CD8-positive, alpha-beta memory T cell (primary cell): ENCODE data around the gene FKBP7. TPM values are rescaled to one million over a fixed set of nuclear protein-coding genes. Genes with fewer than 3 reads are reported as not detected.
A peak's percentile ranks its signal among the peaks of the same experiment; 100 is the strongest.
"Not testable (repeated sequence)": the region's sequence is repeated elsewhere in the genome, so short reads cannot be mapped to it uniquely, and the experiment has no call there.

Source experiments
- CTCF ChIA-PET: fragments of 350-600 bp; sonication (Branson Sonifier 250); formaldehyde crosslinking; loops from one replicate; lab custom pipeline; 2021; ENCODE audit warnings: antibody characterized with exemption; lab: Charles Lee
- POLR2A ChIA-PET: fragments of 350-600 bp; sonication (Branson Sonifier 250); formaldehyde crosslinking; loops from one replicate; lab custom pipeline; 2021; ENCODE audit warnings: antibody characterized with exemption; lab: Charles Lee
- DNase-seq, 5 donors: peaks; one replicate each; pipeline versions ENCODE4 v3.0.0 to v3.0.0-alpha.2; 2020 to 2022; ENCODE audit warnings: mixed read lengths in 1 of 5
- H3K27ac ChIP-seq: one replicate; pipeline ENCODE4 v1.7.0; 2013; ENCODE audit warnings: low read depth, mild to moderate bottlenecking, low read length, moderate library complexity
- H3K27me3 ChIP-seq: 2 replicates; pipeline ENCODE4 v1.7.0; 2013; ENCODE audit warnings: low read length, mild to moderate bottlenecking; ENCODE audit not compliant: insufficient read depth, poor library complexity, severe bottlenecking
- H3K36me3 ChIP-seq: 2 replicates; pipeline ENCODE4 v1.7.0; 2013; ENCODE audit warnings: mild to moderate bottlenecking, low read length, moderate library complexity; ENCODE audit not compliant: insufficient read depth
- H3K4me1 ChIP-seq: 2 replicates; pipeline ENCODE4 v1.7.0; 2013; ENCODE audit warnings: mild to moderate bottlenecking, low read length, moderate library complexity; ENCODE audit not compliant: insufficient read depth
- H3K4me3 ChIP-seq: 2 replicates; pipeline ENCODE4 v1.7.0; 2013; ENCODE audit warnings: mild to moderate bottlenecking, low read length
- H3K9me3 ChIP-seq: 2 replicates; pipeline ENCODE4 v1.7.0; 2013; ENCODE audit warnings: mild to moderate bottlenecking, low read length
- H3K27ac Mint-ChIP-seq, 8 donors: one replicate each; pipeline ENCODE4 v1.8.0; 2020 to 2021; ENCODE audit warnings: mixed read lengths in 8 of 8, mild to moderate bottlenecking in 6 of 8, inconsistent platforms in 3 of 8, moderate library complexity in 3 of 8
- H3K27me3 Mint-ChIP-seq, 2 donors: one replicate each; pipeline ENCODE4 v1.8.0; 2020 to 2021; ENCODE audit warnings: mixed read lengths in 2 of 2, mild to moderate bottlenecking in 1 of 2, moderate library complexity in 1 of 2
- H3K36me3 Mint-ChIP-seq, 3 donors: one replicate each; pipeline ENCODE4 v1.8.0; 2020 to 2021; ENCODE audit warnings: mixed read lengths in 3 of 3, inconsistent platforms in 1 of 3, mild to moderate bottlenecking in 1 of 3
- H3K4me1 Mint-ChIP-seq, 3 donors: one replicate each; pipeline ENCODE4 v1.8.0; 2020 to 2021; ENCODE audit warnings: mixed read lengths in 3 of 3, inconsistent platforms in 1 of 3, mild to moderate bottlenecking in 1 of 3
- H3K4me3 Mint-ChIP-seq, 7 donors: one replicate each; pipeline ENCODE4 v1.8.0; 2020 to 2021; ENCODE audit warnings: mixed read lengths in 7 of 7, mild to moderate bottlenecking in 6 of 7, moderate library complexity in 4 of 7, inconsistent platforms in 2 of 7
- H3K9me3 Mint-ChIP-seq, 5 donors: one replicate each; pipeline ENCODE4 v1.8.0; 2020 to 2022; ENCODE audit warnings: mixed read lengths in 5 of 5, mild to moderate bottlenecking in 3 of 5, moderate library complexity in 2 of 5, inconsistent platforms in 1 of 5
- polyA plus RNA-seq: library from polyadenylated mRNA; unstranded; fragments of 300-500 nt; fragmentation: Illumina TruSeq; gene quantifications from one replicate; pipeline ENCODE4 v1.2.3, GENCODE V29; 2021
- total RNA-seq, 2 experiments: library from RNA; stranded (reverse); gene quantifications; one replicate each; pipeline ENCODE4 v1.2.3, GENCODE V29; 2021

Gene FKBP7
- total and polyA plus RNA-seq, 3 experiments from 2014 or later = 3.1 to 3.8 (median 3.4) TPM

DNA sequence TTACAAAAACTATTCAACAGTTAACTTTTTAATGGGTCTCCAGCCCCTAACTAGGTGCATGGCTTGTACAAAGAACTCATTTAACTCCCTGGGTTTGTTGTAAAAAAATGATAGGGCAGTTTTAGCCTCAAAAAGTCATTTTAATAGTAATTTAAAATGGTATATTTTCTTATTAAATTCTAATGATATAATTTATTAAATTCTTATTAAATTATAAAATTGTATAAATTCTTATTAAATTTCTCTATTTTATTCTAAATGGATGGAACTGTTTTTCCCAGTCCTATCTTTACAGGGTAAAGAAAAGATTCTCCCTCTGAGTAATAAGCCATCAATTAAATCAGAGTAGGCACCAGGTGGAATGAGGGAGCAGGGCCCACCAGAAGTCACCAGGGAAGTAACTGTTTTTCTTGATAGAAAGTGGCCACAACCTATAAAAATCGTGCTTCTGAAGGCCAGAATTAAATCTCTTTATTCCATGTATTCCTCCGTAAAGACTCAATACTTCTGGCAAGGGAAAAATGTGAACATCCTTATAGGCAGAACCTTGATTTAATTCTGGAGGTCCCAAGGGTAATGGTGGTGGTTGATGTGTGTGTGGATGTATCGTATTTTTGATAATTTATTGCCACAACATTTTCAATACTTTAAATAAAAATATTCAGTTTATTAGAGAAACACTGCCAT is 814 bp downstream of the FKBP7 start:
- H3K9me3 Mint-ChIP-seq = no peaks in the 10 kb centered on the region

GRCh38 chr2:178476477-178476876 is 1.9 kb downstream of the FKBP7 start:
- H3K36me3 ChIP-seq = no peaks in the 10 kb centered on the region

More for the DNA sequence above, 814 bp downstream of the FKBP7 start:
- Histone ChIP-seq H3K27me3 (no peaks in the 10 kb centered on the region), H3K36me3 (no peaks in the 10 kb centered on the region), H3K27ac (peak overlapping the region; percentile 93), H3K4me3 (peak overlapping the region; percentile 98), H3K4me1 (peaks cover 27% of the 10 kb centered on the region), H3K9me3 (no peaks in the 10 kb centered on the region)
- Mint-ChIP-seq H3K36me3 (peaks cover 0 to 15% (median 0%) of the 10 kb centered on the region in 3 donors), H3K27ac (peak overlapping the region; percentile 63 to 100 (median 98)), H3K4me1 (peaks cover 33 to 45% (median 37%) of the 10 kb centered on the region in 3 donors), H3K4me3 (peak overlapping the region; percentile 92 to 99 (median 98)), H3K27me3 (no peaks in the 10 kb centered on the region)
- no peak for DNase-seq
- ChIA-PET CTCF (interaction anchor here (0.6 kb wide), 1 partner anchor 17 kb away, joined by 3 read pairs; no protein-coding TSS in a partner anchor), POLR2A (no interaction called here)

GRCh38 chr2:178474560-178474959 is 3.8 kb downstream of the FKBP7 start:
- CTCF ChIA-PET = no interaction called here
- POLR2A ChIA-PET = no interaction called here
- peak overlapping the region in 1 of 8 donors; percentile 33 for H3K27ac Mint-ChIP-seq
- no peaks in the 10 kb centered on the region for H3K9me3 Mint-ChIP-seq
- peaks cover 14 to 21% (median 14%) of the 10 kb centered on the region in 3 donors for H3K4me1 Mint-ChIP-seq
- H3K4me3 Mint-ChIP-seq = no peak overlapping the region
- Histone ChIP-seq H3K27me3 (no peaks in the 10 kb centered on the region), H3K9me3 (no peaks in the 10 kb centered on the region), H3K27ac (no peak overlapping the region), H3K4me3 (no peak overlapping the region), H3K4me1 (peaks cover 5% of the 10 kb centered on the region), H3K36me3 (no peaks in the 10 kb centered on the region)
- H3K36me3 Mint-ChIP-seq = peaks cover 0 to 10% (median 0%) of the 10 kb centered on the region in 3 donors
- no peaks in the 10 kb centered on the region for H3K27me3 Mint-ChIP-seq
- DNase-seq = no peak

More at GRCh38 chr2:178476477-178476876, 1.9 kb downstream of the FKBP7 start:
- peaks cover 22 to 33% (median 26%) of the 10 kb centered on the region in 3 donors for H3K4me1 Mint-ChIP-seq
- no peaks in the 10 kb centered on the region for H3K9me3 Mint-ChIP-seq
- CTCF ChIA-PET = no interaction called here
- H3K27me3 Mint-ChIP-seq = no peaks in the 10 kb centered on the region
- Histone ChIP-seq H3K4me1 (peaks cover 16% of the 10 kb centered on the region), H3K4me3 (no peak overlapping the region), H3K27ac (no peak overlapping the region), H3K27me3 (no peaks in the 10 kb centered on the region), H3K9me3 (no peaks in the 10 kb centered on the region)
- H3K4me3 Mint-ChIP-seq = no peak overlapping the region
- peak overlapping the region in 3 of 8 donors; percentile 14 to 46 (median 32) for H3K27ac Mint-ChIP-seq
- POLR2A ChIA-PET = interaction anchor here (1.2 kb wide), 1 partner anchor 25 kb away, joined by 5 read pairs; the partner anchor contains the start of genes PJVK and PRKRA
- peaks cover 0 to 15% (median 0%) of the 10 kb centered on the region in 3 donors for H3K36me3 Mint-ChIP-seq
- no peak for DNase-seq

GRCh38 chr2:178473931-178474330 is 4.5 kb downstream of the FKBP7 start:
- ChIA-PET POLR2A (no interaction called here), CTCF (no interaction called here)
- H3K27me3 Mint-ChIP-seq = no peaks in the 10 kb centered on the region

GRCh38 chr2:178473373-178473772 is 5.0 kb downstream of the FKBP7 start:
- no peaks in the 10 kb centered on the region for H3K27me3 ChIP-seq
- H3K9me3 Mint-ChIP-seq = no peaks in the 10 kb centered on the region
- H3K4me3 Mint-ChIP-seq = peak overlapping the region in 1 of 7 donors; percentile 5
- no peak overlapping the region for H3K4me3 ChIP-seq
- peaks cover 0 to 2% (median 0%) of the 10 kb centered on the region in 3 donors for H3K36me3 Mint-ChIP-seq
- H3K27ac Mint-ChIP-seq = no peak overlapping the region
- H3K4me1 ChIP-seq = no peaks in the 10 kb centered on the region
- H3K4me1 Mint-ChIP-seq = peaks cover 4 to 11% (median 4%) of the 10 kb centered on the region in 3 donors
- no peak for DNase-seq
- ChIA-PET POLR2A (interaction anchor here (0.5 kb wide), 1 partner anchor 22 kb away, joined by 3 read pairs; the partner anchor contains the start of genes PJVK and PRKRA), CTCF (no interaction called here)
- no peaks in the 10 kb centered on the region for H3K9me3 ChIP-seq
- H3K27ac ChIP-seq = no peak overlapping the region
- no peaks in the 10 kb centered on the region for H3K36me3 ChIP-seq
- no peaks in the 10 kb centered on the region for H3K27me3 Mint-ChIP-seq

More at GRCh38 chr2:178473931-178474330, 4.5 kb downstream of the FKBP7 start:
- Mint-ChIP-seq H3K27ac (peak overlapping the region in 1 of 8 donors; percentile 36), H3K9me3 (no peaks in the 10 kb centered on the region), H3K36me3 (peaks cover 0 to 8% (median 0%) of the 10 kb centered on the region in 3 donors), H3K4me3 (no peak overlapping the region), H3K4me1 (peaks cover 8 to 15% (median 9%) of the 10 kb centered on the region in 3 donors)
- Histone ChIP-seq H3K27ac (no peak overlapping the region), H3K36me3 (no peaks in the 10 kb centered on the region), H3K4me3 (no peak overlapping the region), H3K9me3 (no peaks in the 10 kb centered on the region), H3K4me1 (no peaks in the 10 kb centered on the region), H3K27me3 (no peaks in the 10 kb centered on the region)
- DNase-seq = no peak

DNA sequence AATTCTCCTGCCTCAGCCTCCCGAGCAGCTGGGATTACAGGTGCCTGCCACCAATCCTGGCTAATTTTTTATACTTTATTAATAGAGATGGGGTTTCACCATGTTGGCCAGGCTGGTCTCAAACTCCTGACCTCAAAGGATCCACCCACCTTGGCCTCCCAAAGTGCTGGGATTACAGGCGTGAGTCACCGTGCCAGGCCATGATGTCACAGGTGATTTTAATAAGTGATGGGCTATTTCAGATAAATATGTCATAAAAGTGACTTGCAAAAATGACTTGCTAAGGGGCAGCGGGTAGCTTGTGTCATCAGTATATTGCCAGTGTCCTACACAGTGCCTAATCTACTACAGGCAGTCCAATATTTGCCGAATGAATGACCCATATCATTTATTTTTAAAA is 7.1 kb downstream of the FKBP7 start:
- H3K4me1 ChIP-seq, H3K4me1 Mint-ChIP-seq, H3K27ac ChIP-seq, H3K36me3 ChIP-seq, H3K9me3 ChIP-seq, H3K4me3 Mint-ChIP-seq, H3K9me3 Mint-ChIP-seq, H3K36me3 Mint-ChIP-seq, POLR2A ChIA-PET, CTCF ChIA-PET, H3K4me3 ChIP-seq, H3K27me3 ChIP-seq, DNase-seq, H3K27me3 Mint-ChIP-seq, H3K27ac Mint-ChIP-seq: not testable (repeated sequence)

DNA sequence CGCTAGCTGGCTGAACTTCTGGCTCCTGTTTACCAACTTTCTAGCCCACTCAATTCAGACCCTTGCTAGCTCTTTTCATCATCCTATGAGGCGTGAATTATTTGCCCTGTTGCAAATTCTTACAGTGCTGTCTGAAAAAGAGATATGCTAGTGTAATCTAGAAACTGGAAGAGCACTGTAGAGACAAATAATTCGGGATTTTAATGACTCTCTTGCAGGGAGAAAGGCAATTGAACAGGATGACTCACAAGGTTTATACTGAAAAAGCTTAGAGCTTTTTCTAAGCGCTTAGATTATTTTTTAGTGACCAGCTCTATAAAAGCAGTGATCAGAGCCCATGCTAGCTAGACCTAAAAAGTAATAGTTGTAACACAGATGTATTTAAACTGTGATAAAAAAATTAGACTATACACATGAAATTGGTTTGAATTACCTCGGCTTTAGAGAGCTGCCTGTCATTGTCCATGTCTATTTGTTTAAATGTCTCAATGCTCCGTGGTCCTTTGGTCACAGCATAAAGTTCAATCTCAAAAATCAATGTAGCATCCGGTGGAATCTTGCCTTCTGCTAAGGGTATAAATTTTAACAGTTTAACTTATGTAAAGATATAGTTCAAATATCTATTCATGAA is 9.1 kb downstream of the FKBP7 start:
- Mint-ChIP-seq H3K36me3 (peaks cover 0 to 3% (median 2%) of the 10 kb centered on the region in 3 donors), H3K27ac (no peak overlapping the region), H3K4me3 (no peak overlapping the region), H3K9me3 (no peaks in the 10 kb centered on the region), H3K4me1 (no peaks in the 10 kb centered on the region), H3K27me3 (no peaks in the 10 kb centered on the region)
- DNase-seq = no peak
- Histone ChIP-seq H3K4me1 (no peaks in the 10 kb centered on the region), H3K27me3 (no peaks in the 10 kb centered on the region), H3K4me3 (no peak overlapping the region), H3K36me3 (no peaks in the 10 kb centered on the region), H3K9me3 (no peaks in the 10 kb centered on the region), H3K27ac (no peak overlapping the region)
- ChIA-PET POLR2A (no interaction called here), CTCF (no interaction called here)

- no peaks in the 10 kb centered on the region for H3K9me3 Mint-ChIP-seq
- no peak for DNase-seq
- Histone ChIP-seq H3K9me3 (no peaks in the 10 kb centered on the region), H3K36me3 (no peaks in the 10 kb centered on the region), H3K27me3 (no peaks in the 10 kb centered on the region), H3K4me1 (no peaks in the 10 kb centered on the region), H3K27ac (no peak overlapping the region), H3K4me3 (no peak overlapping the region)
- H3K27me3 Mint-ChIP-seq = peaks cover 0 to 4% of the 10 kb centered on the region in 2 donors
- no peak overlapping the region for H3K4me3 Mint-ChIP-seq
- H3K27ac Mint-ChIP-seq = no peak overlapping the region
- CTCF ChIA-PET = interaction anchor here (1.1 kb wide), 1 partner anchor 9 kb away, joined by 3 read pairs; no protein-coding TSS in a partner anchor
- POLR2A ChIA-PET = no interaction called here
- H3K4me1 Mint-ChIP-seq = no peaks in the 10 kb centered on the region
- peaks cover 0 to 2% (median 0%) of the 10 kb centered on the region in 3 donors for H3K36me3 Mint-ChIP-seq
Measured at GRCh38 chr2:178457390-178457886, 21.0 kb downstream of the FKBP7 start.
